NT2/D1 (cell line): ENCODE data around the gene SMIM13.

Experiments used
- YY1 ChIP-seq: IDR thresholded peaks from 2 replicates; pipeline ENCODE4 v1.6.1; 2011; ENCODE audit not compliant: insufficient read length, insufficient read depth
- ZNF274 ChIP-seq: IDR thresholded peaks from 2 replicates; pipeline ENCODE4 v1.6.1; 2011; ENCODE audit warnings: mild to moderate bottlenecking, low read depth, low read length

DNA sequence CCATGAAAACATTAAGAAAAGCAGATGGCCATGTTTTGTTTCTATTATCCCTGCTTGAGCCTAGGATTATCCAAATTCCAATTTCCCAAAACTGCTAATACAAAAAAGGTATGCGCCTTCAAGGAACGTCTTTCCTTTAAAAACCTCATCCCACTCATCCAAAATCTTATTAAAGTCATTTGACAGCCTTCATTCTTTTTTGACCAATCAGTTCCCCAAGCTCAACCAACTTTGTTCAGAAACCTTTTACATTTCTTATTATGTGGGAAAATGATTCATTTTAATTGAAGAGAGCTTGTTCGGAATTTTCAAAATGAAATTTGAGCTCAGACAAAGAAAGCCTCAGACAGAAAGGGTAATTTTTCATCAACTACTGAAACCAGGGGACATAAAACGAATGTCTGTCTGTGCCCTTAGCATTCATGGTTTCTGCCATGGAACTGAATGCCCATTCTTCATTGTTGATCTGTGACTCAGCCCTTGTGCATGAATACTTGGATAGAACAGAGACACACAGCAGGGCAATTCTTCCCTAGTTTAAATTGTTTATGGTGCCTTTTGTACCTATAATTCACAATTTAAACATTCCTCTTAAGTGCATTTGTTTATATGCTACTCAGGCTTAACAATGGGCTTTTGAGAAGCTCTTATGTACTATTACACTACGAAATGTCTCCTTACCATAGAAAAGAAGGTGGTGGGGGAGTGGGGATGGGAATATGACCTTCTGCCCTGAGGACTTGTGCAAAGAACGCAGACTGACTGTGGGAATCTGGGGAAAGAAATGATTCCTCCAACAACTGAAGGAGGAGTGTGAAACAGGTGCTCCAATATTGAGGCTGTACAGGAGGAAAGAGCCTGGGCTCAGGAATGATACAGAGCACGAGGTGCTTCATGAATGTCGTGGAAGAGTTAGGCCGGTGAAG, 67.7 kb downstream of the SMIM13 start:
- TF ChIP-seq ZNF274 (no peak), YY1 (no peak)
